HepG2 (cell line): Measurements from ENCODE around the gene ACTR3. TPM values are rescaled to one million over a fixed set of nuclear protein-coding genes. Genes with fewer than 3 reads are reported as not detected.

Source experiments
- BCL6 ChIP-seq: IDR thresholded peaks from 2 replicates; pipeline ENCODE4 v1.6.1; 2016; ENCODE audit warnings: missing genetic modification reagents, missing compliant biosample characterization
- KAT7 ChIP-seq: IDR thresholded peaks from 2 replicates; pipeline ENCODE4 v1.6.1; 2018; ENCODE audit warnings: borderline replicate concordance, missing compliant biosample characterization
- KDM3A ChIP-seq: IDR thresholded peaks from 2 replicates; pipeline ENCODE4 v1.6.1; 2018; ENCODE audit warnings: low read depth, missing compliant biosample characterization
- MLLT10 ChIP-seq: sonication (generic); formaldehyde crosslinking; IDR thresholded peaks from 2 replicates; pipeline ENCODE4 v1.4.0; 2020; ENCODE audit warnings: missing genetic modification reagents
- PHF5A ChIP-seq: IDR thresholded peaks from one replicate; pipeline ENCODE4 v1.6.1; 2018; ENCODE audit warnings: low read depth, missing genetic modification reagents; ENCODE audit not compliant: unreplicated experiment
- TAF1 ChIP-seq: sonication (generic); formaldehyde crosslinking; IDR thresholded peaks from 2 replicates; pipeline ENCODE4 v1.4.0; 2020; ENCODE audit warnings: missing genetic modification reagents
- ZFAT ChIP-seq: sonication (generic); formaldehyde crosslinking; conservative IDR thresholded peaks from 2 replicates; pipeline ENCODE4 v1.8.1; 2023; ENCODE audit warnings: missing genetic modification reagents, inconsistent platforms
- ZNF382 ChIP-seq: sonication (generic); formaldehyde crosslinking; IDR thresholded peaks from 2 replicates; pipeline ENCODE4 v1.5.0; 2020; ENCODE audit warnings: missing genetic modification reagents, mild to moderate bottlenecking, borderline replicate concordance
- ZNF552 ChIP-seq: sonication (generic); formaldehyde crosslinking; IDR thresholded peaks from 2 replicates; pipeline ENCODE4 v1.9.0; 2022; ENCODE audit warnings: missing genetic modification reagents, mild to moderate bottlenecking, borderline replicate concordance
- ZNF746 ChIP-seq: sonication (generic); formaldehyde crosslinking; IDR thresholded peaks from 2 replicates; pipeline ENCODE4 v1.8.0; 2022; ENCODE audit warnings: mild to moderate bottlenecking, missing genetic modification reagents
- ZNF766 ChIP-seq: sonication (generic); formaldehyde crosslinking; IDR thresholded peaks from 2 replicates; pipeline ENCODE4 v1.5.0; 2020; ENCODE audit warnings: missing genetic modification reagents, borderline replicate concordance
- polyA plus RNA-seq, 8 experiments: library from polyadenylated mRNA; depleted of rRNA in 3 of 8; stranded (reverse) in 7 of 8; unstranded in 1 of 8; fragments of >200 nt; fragmentation: Illumina TruSeq in 4 of 8; extraction: Trizol in 4 of 8; gene quantifications; 2 replicates each; pipeline versions ENCODE4 v1.2.1 to v1.2.3, GENCODE V29; 2011 to 2016; ENCODE audit warnings: low read depth in 4 of 8, missing spikeins in 1 of 8, mixed read lengths in 1 of 8; ENCODE audit not compliant: insufficient read depth in 1 of 8
- total RNA-seq, 5 experiments: library from RNA; depleted of rRNA; stranded (reverse); fragments of >200 nt; fragmentation: Illumina TruSeq; extraction: Trizol; gene quantifications; 2 replicates each; pipeline ENCODE4 v1.2.3, GENCODE V29; 2016; ENCODE audit warnings: low read depth in 1 of 5
- TF ChIP-seq, protein P1 (sequence below): sonication (generic); formaldehyde crosslinking; IDR thresholded peaks from 2 replicates; pipeline ENCODE4 v1.4.0; 2020; ENCODE audit warnings: missing genetic modification reagents
- TF ChIP-seq, protein P2 (sequence below): sonication (generic); formaldehyde crosslinking; IDR thresholded peaks from 2 replicates; pipeline ENCODE4 v1.8.0; 2022; ENCODE audit warnings: missing genetic modification reagents, low read depth, mild to moderate bottlenecking, borderline replicate concordance
- TF ChIP-seq, protein P3 (sequence below): sonication (generic); formaldehyde crosslinking; IDR thresholded peaks from 2 replicates; pipeline ENCODE4 v1.5.1; 2020; ENCODE audit warnings: mild to moderate bottlenecking, missing genetic modification reagents, moderate library complexity
- TF ChIP-seq, protein P4 (sequence below), 2 experiments: sonication (generic) in 1 of 2; formaldehyde crosslinking in 1 of 2; IDR thresholded peaks; 2 replicates each; pipeline versions ENCODE4 v1.5.1 to v1.6.1; 2011 to 2020; ENCODE audit warnings: borderline replicate concordance in 1 of 2, low read depth in 1 of 2, low read length in 1 of 2, mild to moderate bottlenecking in 1 of 2, missing genetic modification reagents in 1 of 2, moderate library complexity in 1 of 2
- TF ChIP-seq, protein P5 (sequence below): sonication (generic); formaldehyde crosslinking; IDR thresholded peaks from 2 replicates; pipeline ENCODE4 v1.8.0; 2022; ENCODE audit warnings: missing genetic modification reagents, mild to moderate bottlenecking, inconsistent platforms, borderline replicate concordance
- TF ChIP-seq, protein P6 (sequence below): sonication (generic); formaldehyde crosslinking; IDR thresholded peaks from 2 replicates; pipeline ENCODE4 v1.4.0; 2020; ENCODE audit warnings: mild to moderate bottlenecking, missing genetic modification reagents

The ACTR3 gene
- total and polyA plus RNA-seq, 2 of the 13 experiments (the other 11 are each of a cell fraction or from before 2014, with no cell fraction given): 123 to 225 TPM

DNA sequence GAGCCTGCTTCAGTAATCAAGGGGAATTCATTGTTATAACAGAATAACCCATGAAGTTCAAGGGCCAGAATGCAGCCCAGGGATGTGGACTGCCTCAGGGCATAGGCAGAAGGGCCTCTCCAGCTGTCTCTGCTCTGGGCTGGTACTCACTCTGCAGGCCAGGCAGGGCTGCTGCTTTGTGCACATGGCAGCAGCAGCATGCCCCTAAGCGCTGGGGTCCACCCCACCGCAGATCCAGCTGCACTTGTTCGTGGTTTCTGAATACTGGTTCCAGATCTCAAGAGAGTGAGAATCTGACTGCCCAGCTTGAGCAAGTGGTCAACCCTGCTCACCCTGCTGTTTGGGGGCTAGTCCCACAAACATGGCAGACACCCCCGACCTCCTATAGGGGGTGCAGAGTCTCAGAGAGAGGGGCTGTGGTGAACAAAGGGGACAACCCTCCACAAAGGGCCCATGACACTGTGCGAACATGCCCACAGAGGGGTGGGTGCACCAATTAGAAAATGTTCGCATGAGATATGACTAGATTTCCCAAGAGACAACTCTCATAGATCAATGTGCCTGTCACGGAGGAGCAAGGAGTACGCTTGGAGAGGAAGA lies 87.3 kb downstream of the ACTR3 start (continued):
- TF ChIP-seq ZNF766 (CRISPR knock-in tag) (no peak), BCL6 (CRISPR knock-in tag) (no peak), TAF1 (CRISPR knock-in tag) (0 out of 2 replicates have a peak, but pooled peaks have one; percentile 9), ZNF552 (CRISPR knock-in tag) (no peak), PHF5A (no peak), MLLT10 (CRISPR knock-in tag) (no peak), KDM3A (CRISPR knock-in tag) (no peak), ZFAT (no peak), ZNF746 (CRISPR knock-in tag) (no peak; the same call in 1 of the 2 replicates), KAT7 (CRISPR knock-in tag) (no peak), ZNF382 (CRISPR knock-in tag) (no peak)
- TF ChIP-seq, protein P1, sequence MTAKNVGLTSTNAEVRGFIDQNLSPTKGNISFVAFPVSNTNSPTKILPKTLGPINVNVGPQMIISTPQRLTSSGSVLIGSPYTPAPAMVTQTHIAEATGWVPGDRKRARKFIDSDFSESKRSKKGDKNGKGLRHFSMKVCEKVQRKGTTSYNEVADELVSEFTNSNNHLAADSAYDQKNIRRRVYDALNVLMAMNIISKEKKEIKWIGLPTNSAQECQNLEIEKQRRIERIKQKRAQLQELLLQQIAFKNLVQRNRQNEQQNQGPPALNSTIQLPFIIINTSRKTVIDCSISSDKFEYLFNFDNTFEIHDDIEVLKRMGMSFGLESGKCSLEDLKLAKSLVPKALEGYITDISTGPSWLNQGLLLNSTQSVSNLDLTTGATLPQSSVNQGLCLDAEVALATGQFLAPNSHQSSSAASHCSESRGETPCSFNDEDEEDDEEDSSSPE (CRISPR knock-in tag): peak; percentile 27; the same call in 1 of the 2 replicates
- TF ChIP-seq, protein P2, sequence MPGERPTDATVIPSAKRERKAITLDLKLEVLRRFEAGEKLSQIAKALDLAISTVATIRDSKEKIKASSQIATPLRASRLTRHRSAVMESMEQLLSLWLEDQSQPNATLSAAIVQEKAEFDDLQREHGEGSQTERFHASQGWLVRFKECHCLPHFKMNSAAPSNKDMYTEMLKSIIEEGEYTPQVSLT (CRISPR knock-in tag): no peak
- TF ChIP-seq, protein P3, sequence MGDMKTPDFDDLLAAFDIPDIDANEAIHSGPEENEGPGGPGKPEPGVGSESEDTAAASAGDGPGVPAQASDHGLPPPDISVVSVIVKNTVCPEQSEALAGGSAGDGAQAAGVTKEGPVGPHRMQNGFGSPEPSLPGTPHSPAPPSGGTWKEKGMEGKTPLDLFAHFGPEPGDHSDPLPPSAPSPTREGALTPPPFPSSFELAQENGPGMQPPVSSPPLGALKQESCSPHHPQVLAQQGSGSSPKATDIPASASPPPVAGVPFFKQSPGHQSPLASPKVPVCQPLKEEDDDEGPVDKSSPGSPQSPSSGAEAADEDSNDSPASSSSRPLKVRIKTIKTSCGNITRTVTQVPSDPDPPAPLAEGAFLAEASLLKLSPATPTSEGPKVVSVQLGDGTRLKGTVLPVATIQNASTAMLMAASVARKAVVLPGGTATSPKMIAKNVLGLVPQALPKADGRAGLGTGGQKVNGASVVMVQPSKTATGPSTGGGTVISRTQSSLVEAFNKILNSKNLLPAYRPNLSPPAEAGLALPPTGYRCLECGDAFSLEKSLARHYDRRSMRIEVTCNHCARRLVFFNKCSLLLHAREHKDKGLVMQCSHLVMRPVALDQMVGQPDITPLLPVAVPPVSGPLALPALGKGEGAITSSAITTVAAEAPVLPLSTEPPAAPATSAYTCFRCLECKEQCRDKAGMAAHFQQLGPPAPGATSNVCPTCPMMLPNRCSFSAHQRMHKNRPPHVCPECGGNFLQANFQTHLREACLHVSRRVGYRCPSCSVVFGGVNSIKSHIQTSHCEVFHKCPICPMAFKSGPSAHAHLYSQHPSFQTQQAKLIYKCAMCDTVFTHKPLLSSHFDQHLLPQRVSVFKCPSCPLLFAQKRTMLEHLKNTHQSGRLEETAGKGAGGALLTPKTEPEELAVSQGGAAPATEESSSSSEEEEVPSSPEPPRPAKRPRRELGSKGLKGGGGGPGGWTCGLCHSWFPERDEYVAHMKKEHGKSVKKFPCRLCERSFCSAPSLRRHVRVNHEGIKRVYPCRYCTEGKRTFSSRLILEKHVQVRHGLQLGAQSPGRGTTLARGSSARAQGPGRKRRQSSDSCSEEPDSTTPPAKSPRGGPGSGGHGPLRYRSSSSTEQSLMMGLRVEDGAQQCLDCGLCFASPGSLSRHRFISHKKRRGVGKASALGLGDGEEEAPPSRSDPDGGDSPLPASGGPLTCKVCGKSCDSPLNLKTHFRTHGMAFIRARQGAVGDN (CRISPR knock-in tag): peak; percentile 94
- TF ChIP-seq, protein P4, sequence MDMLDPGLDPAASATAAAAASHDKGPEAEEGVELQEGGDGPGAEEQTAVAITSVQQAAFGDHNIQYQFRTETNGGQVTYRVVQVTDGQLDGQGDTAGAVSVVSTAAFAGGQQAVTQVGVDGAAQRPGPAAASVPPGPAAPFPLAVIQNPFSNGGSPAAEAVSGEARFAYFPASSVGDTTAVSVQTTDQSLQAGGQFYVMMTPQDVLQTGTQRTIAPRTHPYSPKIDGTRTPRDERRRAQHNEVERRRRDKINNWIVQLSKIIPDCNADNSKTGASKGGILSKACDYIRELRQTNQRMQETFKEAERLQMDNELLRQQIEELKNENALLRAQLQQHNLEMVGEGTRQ (IDR thresholded peaks at IDR 0.05; ENCODE audit: low read depth, low read length): no peak
- TF ChIP-seq, protein P4 (CRISPR knock-in tag; IDR thresholded peaks at IDR 0.05; ENCODE audit: borderline replicate concordance): no peak; the same call in 1 of the 2 replicates
- TF ChIP-seq, protein P5, sequence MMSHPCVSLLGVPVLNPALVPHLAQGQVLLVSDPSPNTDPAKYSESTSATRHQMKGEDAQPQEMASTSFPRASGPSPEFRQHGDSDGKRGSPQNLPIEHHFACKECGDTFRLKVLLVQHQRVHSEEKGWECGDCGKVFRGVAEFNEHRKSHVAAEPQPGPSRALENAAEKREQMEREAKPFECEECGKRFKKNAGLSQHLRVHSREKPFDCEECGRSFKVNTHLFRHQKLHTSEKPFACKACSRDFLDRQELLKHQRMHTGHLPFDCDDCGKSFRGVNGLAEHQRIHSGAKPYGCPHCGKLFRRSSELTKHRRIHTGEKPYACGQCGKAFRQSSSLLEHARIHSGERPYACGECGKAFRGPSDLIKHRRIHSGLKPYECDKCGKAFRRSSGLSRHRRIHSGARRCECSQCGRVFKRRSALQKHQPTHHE (CRISPR knock-in tag): no peak
- TF ChIP-seq, protein P6, sequence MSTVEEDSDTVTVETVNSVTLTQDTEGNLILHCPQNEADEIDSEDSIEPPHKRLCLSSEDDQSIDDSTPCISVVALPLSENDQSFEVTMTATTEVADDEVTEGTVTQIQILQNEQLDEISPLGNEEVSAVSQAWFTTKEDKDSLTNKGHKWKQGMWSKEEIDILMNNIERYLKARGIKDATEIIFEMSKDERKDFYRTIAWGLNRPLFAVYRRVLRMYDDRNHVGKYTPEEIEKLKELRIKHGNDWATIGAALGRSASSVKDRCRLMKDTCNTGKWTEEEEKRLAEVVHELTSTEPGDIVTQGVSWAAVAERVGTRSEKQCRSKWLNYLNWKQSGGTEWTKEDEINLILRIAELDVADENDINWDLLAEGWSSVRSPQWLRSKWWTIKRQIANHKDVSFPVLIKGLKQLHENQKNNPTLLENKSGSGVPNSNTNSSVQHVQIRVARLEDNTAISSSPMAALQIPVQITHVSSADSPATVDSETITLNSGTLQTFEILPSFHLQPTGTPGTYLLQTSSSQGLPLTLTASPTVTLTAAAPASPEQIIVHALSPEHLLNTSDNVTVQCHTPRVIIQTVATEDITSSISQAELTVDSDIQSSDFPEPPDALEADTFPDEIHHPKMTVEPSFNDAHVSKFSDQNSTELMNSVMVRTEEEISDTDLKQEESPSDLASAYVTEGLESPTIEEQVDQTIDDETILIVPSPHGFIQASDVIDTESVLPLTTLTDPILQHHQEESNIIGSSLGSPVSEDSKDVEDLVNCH (CRISPR knock-in tag): no peak
